Thyroid gland (tissue), 4 donors: ENCODE results near the gene DAAM2.

Experiments used
- POLR2A ChIP-seq, 2 donors: fragments of 450-650 bp; IDR thresholded peaks; one replicate each; pipeline ENCODE4 v1.6.1; 2017; ENCODE audit warnings: antibody characterized with exemption in 2 of 2, mild to moderate bottlenecking in 2 of 2, moderate library complexity in 1 of 2
- TF ChIP-seq, protein P1 (sequence below), 6 experiments: fragments of 200-600 bp in 3 of 6; fragments of 450-650 bp in 3 of 6; sonication (generic) in 3 of 6; IDR thresholded peaks; one replicate each; pipeline ENCODE4 v1.5.1; 2016 to 2019; ENCODE audit warnings: antibody characterized with exemption in 6 of 6, mild to moderate bottlenecking in 2 of 6, inconsistent platforms in 1 of 6, moderate library complexity in 1 of 6

DNA sequence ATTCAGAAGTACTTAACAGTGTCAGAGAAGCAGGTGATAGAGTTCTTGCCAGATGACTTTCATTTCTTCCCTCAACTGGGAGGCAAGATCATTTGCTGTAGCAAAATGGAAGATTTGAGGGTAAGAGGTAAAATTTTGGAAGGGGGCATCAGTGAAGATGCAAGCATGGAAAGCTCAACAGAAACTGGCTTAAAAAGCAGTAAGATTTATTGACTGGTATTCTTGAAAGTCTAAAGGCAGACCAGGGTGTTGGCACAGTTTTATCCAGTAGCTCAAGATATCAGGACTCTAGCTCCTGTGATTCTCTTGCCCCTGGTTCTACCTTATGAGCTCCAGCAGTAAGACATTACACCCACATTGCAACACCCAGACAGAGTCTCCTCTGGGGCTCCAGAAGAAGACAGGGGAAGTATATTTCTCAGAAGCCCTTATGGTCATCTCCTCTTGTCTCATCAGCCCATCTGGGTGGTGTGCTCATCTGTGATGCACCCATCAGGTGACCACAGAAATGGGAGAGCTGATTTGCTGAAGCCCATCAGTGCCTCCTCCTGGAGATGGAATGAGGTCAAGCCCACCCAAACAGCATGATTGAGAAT lies 158.0 kb downstream of the DAAM2 start:
- TF ChIP-seq, protein P1, sequence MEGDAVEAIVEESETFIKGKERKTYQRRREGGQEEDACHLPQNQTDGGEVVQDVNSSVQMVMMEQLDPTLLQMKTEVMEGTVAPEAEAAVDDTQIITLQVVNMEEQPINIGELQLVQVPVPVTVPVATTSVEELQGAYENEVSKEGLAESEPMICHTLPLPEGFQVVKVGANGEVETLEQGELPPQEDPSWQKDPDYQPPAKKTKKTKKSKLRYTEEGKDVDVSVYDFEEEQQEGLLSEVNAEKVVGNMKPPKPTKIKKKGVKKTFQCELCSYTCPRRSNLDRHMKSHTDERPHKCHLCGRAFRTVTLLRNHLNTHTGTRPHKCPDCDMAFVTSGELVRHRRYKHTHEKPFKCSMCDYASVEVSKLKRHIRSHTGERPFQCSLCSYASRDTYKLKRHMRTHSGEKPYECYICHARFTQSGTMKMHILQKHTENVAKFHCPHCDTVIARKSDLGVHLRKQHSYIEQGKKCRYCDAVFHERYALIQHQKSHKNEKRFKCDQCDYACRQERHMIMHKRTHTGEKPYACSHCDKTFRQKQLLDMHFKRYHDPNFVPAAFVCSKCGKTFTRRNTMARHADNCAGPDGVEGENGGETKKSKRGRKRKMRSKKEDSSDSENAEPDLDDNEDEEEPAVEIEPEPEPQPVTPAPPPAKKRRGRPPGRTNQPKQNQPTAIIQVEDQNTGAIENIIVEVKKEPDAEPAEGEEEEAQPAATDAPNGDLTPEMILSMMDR (IDR thresholded peaks at IDR 0.05): no peak
- no peak for TF ChIP-seq POLR2A (IDR thresholded peaks at IDR 0.05)
